H9 (cell line): ENCODE measurements around the gene LOXL1. TPM values are rescaled to one million over a fixed set of nuclear protein-coding genes. Genes with fewer than 3 reads are reported as not detected.
"Not testable (repeated sequence)": the region's sequence is repeated elsewhere in the genome, so short reads cannot be mapped to it uniquely, and the experiment has no call there.

Experiments
- DNase-seq: peaks from one replicate; pipeline ENCODE4 v3.0.0-alpha.2; 2017
- H2AFZ ChIP-seq: one replicate; pipeline ENCODE4 v1.6.1; 2013; ENCODE audit warnings: mild to moderate bottlenecking, low read length, control low read depth, moderate library complexity
- H2AK5ac ChIP-seq: 2 replicates; pipeline ENCODE4 v1.6.1; 2013; ENCODE audit warnings: low read length, control low read depth, mixed read lengths; ENCODE audit not compliant: insufficient read length
- H2BK120ac ChIP-seq: one replicate; pipeline ENCODE4 v1.6.1; 2013; ENCODE audit warnings: low read depth, mild to moderate bottlenecking, low read length, control low read depth, inconsistent platforms; ENCODE audit not compliant: poor library complexity, severe bottlenecking
- H2BK12ac ChIP-seq: 2 replicates; pipeline ENCODE4 v1.6.1; 2013; ENCODE audit warnings: low read length, control low read depth, mixed read lengths, low read depth; ENCODE audit not compliant: insufficient read length
- H2BK15ac ChIP-seq: 2 replicates; pipeline ENCODE4 v1.6.1; 2013; ENCODE audit warnings: low read depth, low read length, control low read depth
- H2BK20ac ChIP-seq: one replicate; pipeline ENCODE4 v1.6.1; 2013; ENCODE audit warnings: low read depth, mild to moderate bottlenecking, low read length, control low read depth, inconsistent platforms; ENCODE audit not compliant: poor library complexity, severe bottlenecking
- H2BK5ac ChIP-seq: 2 replicates; pipeline ENCODE4 v1.6.1; 2013; ENCODE audit warnings: low read length, control low read depth, mixed read lengths; ENCODE audit not compliant: insufficient read length
- H3K14ac ChIP-seq: 2 replicates; pipeline ENCODE4 v1.6.1; 2013; ENCODE audit warnings: low read length, control low read depth; ENCODE audit not compliant: insufficient read depth
- H3K18ac ChIP-seq: 2 replicates; pipeline ENCODE4 v1.6.1; 2013; ENCODE audit warnings: low read depth, mild to moderate bottlenecking, mixed read lengths, low read length, control low read depth; ENCODE audit not compliant: insufficient read length
- H3K23ac ChIP-seq: 2 replicates; pipeline ENCODE4 v1.6.1; 2013; ENCODE audit warnings: low read length, control low read depth, mixed read lengths, low read depth; ENCODE audit not compliant: insufficient read length
- H3K23me2 ChIP-seq: 2 replicates; pipeline ENCODE4 v1.6.1; 2013; ENCODE audit warnings: low read depth, mild to moderate bottlenecking, mixed read lengths, low read length, control low read depth; ENCODE audit not compliant: insufficient read length, poor library complexity, severe bottlenecking
- H3K27ac ChIP-seq: 2 replicates; pipeline ENCODE4 v1.5.1; 2013; ENCODE audit warnings: low read length, control low read depth, mixed read lengths, low read depth; ENCODE audit not compliant: insufficient read length
- H3K27me3 ChIP-seq: 2 replicates; pipeline ENCODE4 v1.6.1; 2013; ENCODE audit warnings: low read length, control low read depth, inconsistent platforms; ENCODE audit not compliant: insufficient read depth
- H3K4ac ChIP-seq: 2 replicates; pipeline ENCODE4 v1.6.1; 2013; ENCODE audit warnings: low read depth, mild to moderate bottlenecking, control low read depth, inconsistent platforms, low read length, moderate library complexity
- H3K4me1 ChIP-seq: 2 replicates; pipeline ENCODE4 v1.6.1; 2013; ENCODE audit warnings: low read length, control low read depth, inconsistent platforms; ENCODE audit not compliant: insufficient read depth
- H3K4me2 ChIP-seq: 2 replicates; pipeline ENCODE4 v1.6.1; 2013; ENCODE audit warnings: low read length, control low read depth, mixed read lengths; ENCODE audit not compliant: insufficient read length, insufficient read depth
- H3K56ac ChIP-seq: 2 replicates; pipeline ENCODE4 v1.6.1; 2013; ENCODE audit warnings: low read depth, mild to moderate bottlenecking, mixed read lengths, low read length, control low read depth; ENCODE audit not compliant: insufficient read length
- H3K79me1 ChIP-seq: 2 replicates; pipeline ENCODE4 v1.6.1; 2013; ENCODE audit warnings: low read depth, mild to moderate bottlenecking, moderate library complexity, low read length, control low read depth, inconsistent platforms; ENCODE audit not compliant: insufficient read depth, poor library complexity, severe bottlenecking
- H3K79me2 ChIP-seq: 2 replicates; pipeline ENCODE4 v1.6.1; 2013; ENCODE audit warnings: low read length, control low read depth, inconsistent platforms; ENCODE audit not compliant: insufficient read depth
- H3K9ac ChIP-seq: 2 replicates; pipeline ENCODE4 v1.6.1; 2013; ENCODE audit warnings: low read length, control low read depth, mixed read lengths; ENCODE audit not compliant: insufficient read length; ENCODE audit errors: extremely low read depth
- H3K9me3 ChIP-seq: one replicate; pipeline ENCODE4 v1.6.1; 2013; ENCODE audit warnings: low read depth, low read length, inconsistent platforms; ENCODE audit not compliant: control insufficient read depth
- H3T11ph ChIP-seq: one replicate; pipeline ENCODE4 v1.6.1; 2013; ENCODE audit warnings: mild to moderate bottlenecking, low read length, control low read depth, inconsistent platforms
- H4K20me1 ChIP-seq: one replicate; pipeline ENCODE4 v1.6.1; 2013; ENCODE audit not compliant: control insufficient read depth, insufficient read length, insufficient read depth
- H4K5ac ChIP-seq: 2 replicates; pipeline ENCODE4 v1.6.1; 2013; ENCODE audit warnings: low read depth, mild to moderate bottlenecking, mixed read lengths, low read length, control low read depth; ENCODE audit not compliant: insufficient read length
- H4K8ac ChIP-seq: replicated peaks from 2 replicates; pipeline ENCODE4 v1.6.1; 2013; ENCODE audit warnings: low read length, control low read depth, mixed read lengths, low read depth; ENCODE audit not compliant: insufficient read length
- H4K91ac ChIP-seq: 2 replicates; pipeline ENCODE4 v1.6.1; 2013; ENCODE audit warnings: low read depth, mild to moderate bottlenecking, moderate library complexity, mixed read lengths, low read length, control low read depth; ENCODE audit not compliant: insufficient read length
- H3K27ac Mint-ChIP-seq, 3 experiments: 2 replicates in 2 of 3; 3 replicates in 1 of 3; pipeline ENCODE4 v1.8.0; 2020 to 2021; ENCODE audit warnings: mixed read lengths in 3 of 3, mild to moderate bottlenecking in 1 of 3, moderate library complexity in 1 of 3
- H3K27me3 Mint-ChIP-seq: 2 replicates; pipeline ENCODE4 v1.8.0; 2021; ENCODE audit warnings: low read depth, mild to moderate bottlenecking, moderate library complexity, mixed read lengths
- H3K36me3 Mint-ChIP-seq, 3 experiments: 2 replicates in 2 of 3; 3 replicates in 1 of 3; pipeline ENCODE4 v1.8.0; 2020 to 2021; ENCODE audit warnings: low read depth in 3 of 3, mixed read lengths in 3 of 3; ENCODE audit not compliant: insufficient read depth in 1 of 3
- H3K4me1 Mint-ChIP-seq, 2 experiments: 2 replicates each; pipeline ENCODE4 v1.8.0; 2020; ENCODE audit warnings: mixed read lengths in 2 of 2
- H3K4me3 Mint-ChIP-seq, 2 experiments: 2 replicates in 1 of 2; 3 replicates in 1 of 2; pipeline ENCODE4 v1.8.0; 2020 to 2021; ENCODE audit warnings: mild to moderate bottlenecking in 2 of 2, mixed read lengths in 2 of 2, moderate library complexity in 1 of 2
- H3K9me3 Mint-ChIP-seq, 2 experiments: 2 replicates in 1 of 2; 3 replicates in 1 of 2; pipeline ENCODE4 v1.8.0; 2020; ENCODE audit warnings: mild to moderate bottlenecking in 2 of 2, mixed read lengths in 2 of 2, moderate library complexity in 1 of 2
- CTCF ChIP-seq: fragments of 200-600 bp; sonication (generic); conservative IDR thresholded peaks from 3 replicates; pipeline ENCODE4 v1.8.0; 2021; ENCODE audit warnings: antibody characterized with exemption, mild to moderate bottlenecking
- WGBS: extraction: QIAGEN DNeasy Blood & Tissue Kit; methylation state at CpG from one replicate; pipeline ENCODE4 v1.1.7; 2013; ENCODE audit warnings: missing lambda C conversion rate, low lambda C conversion rate, mixed read lengths; ENCODE audit not compliant: insufficient read length; ENCODE audit errors: extremely low coverage; 5-methylcytosine and 5-hydroxymethylcytosine counted together
- total RNA-seq: library from RNA; stranded (reverse); gene quantifications from 2 replicates; pipeline ENCODE4 v1.2.1, GENCODE V29; 2021

The LOXL1 gene
- total RNA-seq, 1 experiment from 2014 or later: 9.1 TPM

- Histone ChIP-seq H4K20me1 (no peaks in the 10 kb centered on the region), H3K27me3 (no peaks in the 10 kb centered on the region), H3K9ac (no peak overlapping the region), H3K4me1 (no peaks in the 10 kb centered on the region), H3K23ac (no peak overlapping the region), H3K23me2 (no peaks in the 10 kb centered on the region), H3K4ac (no peak overlapping the region), H3K79me1 (no peaks in the 10 kb centered on the region), H2AFZ (no peak overlapping the region), H3K14ac (no peak overlapping the region), H2BK5ac (no peak overlapping the region), H2BK12ac (no peak overlapping the region), H4K8ac (no peak overlapping the region), H2BK120ac (no peak overlapping the region), H3T11ph (no peak overlapping the region), H4K91ac (no peak overlapping the region), H3K18ac (no peak overlapping the region), H4K5ac (no peak overlapping the region), H2BK15ac (no peak overlapping the region), H2BK20ac (no peak overlapping the region), H3K79me2 (no peaks in the 10 kb centered on the region), H2AK5ac (no peak overlapping the region), H3K27ac (no peak overlapping the region), H3K4me2 (no peak overlapping the region), H3K9me3 (no peaks in the 10 kb centered on the region), H3K56ac (no peak overlapping the region)
- no peak for DNase-seq
- H3K4me3 Mint-ChIP-seq: no peak overlapping the region
- no peak overlapping the region for H3K27ac Mint-ChIP-seq
- peaks cover 18 to 23% of the 10 kb centered on the region in 2 experiments for H3K4me1 Mint-ChIP-seq
- TF ChIP-seq CTCF: no peak
- H3K9me3 Mint-ChIP-seq: no peaks in the 10 kb centered on the region
- H3K27me3 Mint-ChIP-seq: peaks cover 3% of the 10 kb centered on the region
- H3K36me3 Mint-ChIP-seq: no peaks in the 10 kb centered on the region
- no CpG with 5 or more reads among the region's 11 CpGs for WGBS
Observed at GRCh38 chr15:73937726-73938125, 11.5 kb downstream of the LOXL1 start.

- not testable (repeated sequence) for H3K23ac ChIP-seq, H3K9me3 Mint-ChIP-seq, H3K79me1 ChIP-seq, H2BK5ac ChIP-seq, DNase-seq, H3K4ac ChIP-seq, H3K4me3 Mint-ChIP-seq, H3K27me3 ChIP-seq, H3K4me1 ChIP-seq, H3K79me2 ChIP-seq, H3K27me3 Mint-ChIP-seq, H3K56ac ChIP-seq, H3K36me3 Mint-ChIP-seq, H3K9ac ChIP-seq, H3K27ac Mint-ChIP-seq, H3K23me2 ChIP-seq, H3K4me2 ChIP-seq, H2AK5ac ChIP-seq, H4K8ac ChIP-seq, H2BK12ac ChIP-seq, H4K5ac ChIP-seq, H4K20me1 ChIP-seq, H2AFZ ChIP-seq, H3K9me3 ChIP-seq, H2BK120ac ChIP-seq, H2BK20ac ChIP-seq, H3K18ac ChIP-seq, H3T11ph ChIP-seq, H3K14ac ChIP-seq, H4K91ac ChIP-seq, H2BK15ac ChIP-seq, H3K27ac ChIP-seq
- H3K4me1 Mint-ChIP-seq: peaks cover 18 to 23% of the 10 kb centered on the region in 2 experiments
- WGBS: no CpG with 5 or more reads among the region's 8 CpGs
Observed at GRCh38 chr15:73938516-73938915, 12.3 kb downstream of the LOXL1 start.
